ENCODE measurements around the gene TUBD1. TPM values are rescaled to one million over a fixed set of nuclear protein-coding genes. Genes with fewer than 3 reads are reported as not detected.

The TUBD1 gene
- total and polyA plus RNA-seq, 2 of the 13 experiments (the other 11 are each of a cell fraction or from before 2014, with no cell fraction given): 18.2 to 25.9 TPM

GRCh38 chr17:59892924-59893675, at the start of gene TUBD1, which contains the start of gene RPS6KB1 (continued):
- no peak for TF ChIP-seq BATF2 (CRISPR knock-in tag; IDR thresholded peaks at IDR 0.05)
- peak; percentile 89 for TF ChIP-seq ZNF264 (CRISPR knock-in tag; IDR thresholded peaks at IDR 0.05)
- no peak for TF ChIP-seq PRPF4 (IDR thresholded peaks at IDR 0.05; ENCODE audit: low read depth, low read length, poor library complexity, severe bottlenecking)
- TF ChIP-seq ZNF407 (CRISPR knock-in tag; IDR thresholded peaks at IDR 0.05; ENCODE audit: not compliant biosample characterization): peak; percentile 32
- peak; percentile 94 for TF ChIP-seq POLR2AphosphoS5 (IDR thresholded peaks at IDR 0.05; ENCODE audit: low read depth, low read length)
- no peak for TF ChIP-seq SETDB1 (CRISPR knock-in tag; IDR thresholded peaks at IDR 0.05; ENCODE audit: borderline replicate concordance)
- peak; percentile 45; the same call in 1 of the 2 replicates for TF ChIP-seq HNF4A (CRISPR knock-in tag; IDR thresholded peaks at IDR 0.05)
- TF ChIP-seq MAF1 (CRISPR knock-in tag; IDR thresholded peaks at IDR 0.05; ENCODE audit: borderline replicate concordance): 0 out of 2 replicates have a peak, but pooled peaks have one; percentile 59
- TF ChIP-seq ZNF382 (CRISPR knock-in tag; IDR thresholded peaks at IDR 0.05; ENCODE audit: borderline replicate concordance): no peak
- peak; percentile 99 for TF ChIP-seq ZNF687 (CRISPR knock-in tag; IDR thresholded peaks at IDR 0.05)
- peak; percentile 86 for TF ChIP-seq ZBTB7B (CRISPR knock-in tag; IDR thresholded peaks at IDR 0.05)
- TF ChIP-seq GLMP (CRISPR knock-in tag; IDR thresholded peaks at IDR 0.05; ENCODE audit: borderline replicate concordance): no peak
- TF ChIP-seq POLR2G (IDR thresholded peaks at IDR 0.05; ENCODE audit: low read depth, low read length): peak; percentile 99
